ENCODE measurements around the gene ARL3.
"Not testable (repeated sequence)": the region's sequence is repeated elsewhere in the genome, so short reads cannot be mapped to it uniquely, and the experiment has no call there.

The ARL3 gene

GRCh38 chr10:102701796-102702195 is 12.4 kb downstream of the ARL3 start:
- no peak for DNase-seq

DNA sequence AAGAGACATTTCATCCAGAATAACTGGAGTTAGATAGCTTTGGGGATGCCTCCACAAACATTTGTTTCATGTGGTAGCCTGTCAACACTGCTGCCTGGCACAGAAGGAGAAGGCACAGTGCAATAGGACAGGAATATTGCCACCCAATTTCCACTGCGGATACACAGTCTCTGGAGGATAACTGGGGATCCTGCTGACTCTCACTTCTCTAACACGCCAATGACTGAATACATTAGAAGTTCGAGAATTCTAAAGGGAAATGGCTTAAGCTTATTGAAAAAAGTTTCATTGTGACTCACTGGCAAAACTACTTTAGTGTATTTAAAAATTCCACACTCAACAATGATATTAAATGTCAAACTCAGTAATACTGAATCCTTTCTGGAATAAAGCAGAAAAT is 12.9 kb downstream of the ARL3 start:
- no peak for DNase-seq

DNA sequence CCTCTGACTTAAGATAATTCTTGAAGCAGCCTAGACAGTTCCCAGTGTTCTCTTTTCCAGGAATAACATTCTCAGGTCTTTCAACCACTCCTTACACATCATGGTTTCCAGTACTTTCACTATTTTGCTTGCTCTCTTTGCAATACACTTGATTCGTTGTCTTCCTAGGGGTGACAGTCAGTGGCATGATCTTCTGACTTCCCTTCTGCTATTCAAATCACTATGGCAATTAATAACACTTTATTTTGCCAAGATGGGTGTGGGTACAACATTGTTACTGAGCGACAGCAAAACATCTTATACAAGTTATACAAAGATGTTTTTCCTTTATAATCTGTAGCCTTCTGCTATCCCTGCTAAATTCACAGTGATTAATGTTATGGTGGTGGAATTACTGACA is 15.3 kb downstream of the ARL3 start:
- DNase-seq, result no peak

- no peak for DNase-seq
Observed at GRCh38 chr10:102696736-102697135, 17.5 kb downstream of the ARL3 start.

DNA sequence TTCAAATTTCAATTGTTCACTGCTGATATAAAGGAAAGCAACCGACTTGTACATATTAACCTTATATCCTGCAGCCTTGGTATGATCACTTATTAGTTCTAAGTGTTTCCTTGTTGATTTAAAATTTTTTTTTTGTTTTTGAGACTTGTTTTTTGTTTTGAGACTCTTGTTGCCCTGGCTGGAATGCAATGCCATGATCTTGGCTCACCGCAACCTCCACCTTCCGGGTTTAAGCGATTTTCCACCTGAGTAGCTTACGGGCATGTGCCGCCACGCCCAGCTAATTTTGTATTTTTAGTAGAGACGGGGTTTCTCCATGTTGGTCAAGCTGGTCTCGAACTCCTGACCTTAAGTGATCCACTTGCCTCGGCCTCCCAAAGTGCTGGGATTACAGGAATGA is 18.8 kb downstream of the ARL3 start:
- DNase-seq, result not testable (repeated sequence)

DNA sequence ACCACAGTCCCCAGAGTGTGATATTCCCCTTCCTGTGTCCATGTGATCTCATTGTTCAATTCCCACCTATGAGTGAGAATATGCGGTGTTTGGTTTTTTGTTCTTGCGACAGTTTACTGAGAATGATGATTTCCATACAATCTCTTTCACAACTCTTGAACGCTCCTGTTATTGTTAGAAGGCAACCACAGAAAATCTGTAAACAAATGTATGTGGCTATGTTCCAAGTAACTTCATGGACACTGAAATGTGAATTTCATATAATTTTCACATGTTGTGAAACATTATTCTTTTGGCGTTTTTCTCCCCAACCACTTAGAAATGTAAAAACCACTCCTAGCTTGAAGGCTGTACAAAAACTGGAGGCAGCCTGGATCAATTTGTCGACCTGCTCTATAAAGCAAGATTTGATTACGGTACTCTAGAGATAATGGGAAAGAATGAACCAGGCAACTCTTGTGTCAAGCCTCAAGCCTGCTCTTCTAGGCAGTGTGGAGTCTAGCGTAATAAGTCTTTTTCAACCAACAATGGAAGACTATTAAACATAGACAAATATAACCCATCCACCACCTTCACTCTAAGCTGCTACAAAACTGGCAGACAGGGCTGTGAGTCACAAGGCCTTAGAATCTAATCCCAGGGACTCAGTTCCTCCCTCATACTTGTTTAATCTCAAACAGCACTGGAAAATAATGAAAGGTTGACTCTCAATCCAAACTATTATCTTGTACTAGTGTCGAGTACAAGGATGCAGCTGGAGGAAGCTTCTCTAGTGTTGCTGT is 22.7 kb downstream of the ARL3 start:
- DNase-seq, result no peak

DNA sequence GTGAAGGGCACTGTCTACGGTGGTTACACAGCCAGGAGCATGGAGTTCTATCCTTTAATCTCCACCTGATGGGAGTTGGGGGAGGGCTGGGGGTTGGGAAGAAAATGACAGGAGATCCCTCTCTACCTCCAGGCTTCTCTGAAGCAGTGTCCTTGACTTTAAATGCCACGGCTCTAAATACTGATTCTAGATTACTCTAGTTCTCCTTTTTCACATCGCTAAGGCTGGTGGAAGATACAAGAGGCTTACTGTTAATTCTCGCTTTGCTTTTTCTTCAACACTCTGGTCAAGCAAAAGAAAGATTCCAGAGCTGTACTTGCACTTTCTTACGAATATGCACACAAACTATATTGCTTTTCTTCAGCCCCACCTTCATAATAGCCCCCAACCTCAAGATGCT is 30.5 kb downstream of the ARL3 start:
- no peak for DNase-seq

DNA sequence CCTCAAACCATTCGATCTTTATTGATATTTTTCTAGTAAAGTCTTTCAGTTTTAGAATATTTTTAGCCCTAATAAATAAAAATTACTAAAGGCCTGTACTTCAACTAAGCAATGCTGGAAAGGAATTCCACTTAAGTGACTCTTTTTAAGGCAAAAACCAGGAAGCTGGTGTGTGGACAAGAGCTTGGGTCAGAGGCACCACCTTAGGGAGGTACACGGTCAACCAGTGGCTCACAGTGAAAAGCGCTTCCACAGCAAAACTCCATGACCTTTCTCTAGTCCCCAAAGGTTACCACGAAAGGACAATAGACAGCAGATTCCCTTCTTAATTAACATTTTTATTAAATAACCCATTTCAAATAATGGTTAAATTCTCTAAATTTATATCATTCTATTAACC is 31.2 kb downstream of the ARL3 start:
- DNase-seq, result no peak

DNA sequence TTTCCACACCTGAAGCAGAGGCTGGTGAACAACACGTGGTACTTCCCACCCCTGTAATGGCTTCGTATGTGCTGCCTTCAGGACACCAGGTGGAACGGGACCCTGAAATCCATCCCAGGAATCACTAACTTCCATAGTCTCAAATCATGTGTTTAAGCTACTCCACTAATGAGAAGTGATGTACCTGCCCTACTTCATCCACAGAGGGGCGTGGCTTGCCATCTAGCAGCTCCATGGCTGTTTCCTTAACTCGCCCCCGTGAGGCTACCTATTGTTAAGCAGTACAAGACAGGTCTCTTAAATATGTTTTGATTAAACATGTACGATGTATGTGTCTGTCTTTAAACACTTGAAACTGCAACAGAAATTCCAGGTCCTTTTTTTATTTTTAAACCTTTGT is 31.8 kb downstream of the ARL3 start:
- no peak for DNase-seq

DNA sequence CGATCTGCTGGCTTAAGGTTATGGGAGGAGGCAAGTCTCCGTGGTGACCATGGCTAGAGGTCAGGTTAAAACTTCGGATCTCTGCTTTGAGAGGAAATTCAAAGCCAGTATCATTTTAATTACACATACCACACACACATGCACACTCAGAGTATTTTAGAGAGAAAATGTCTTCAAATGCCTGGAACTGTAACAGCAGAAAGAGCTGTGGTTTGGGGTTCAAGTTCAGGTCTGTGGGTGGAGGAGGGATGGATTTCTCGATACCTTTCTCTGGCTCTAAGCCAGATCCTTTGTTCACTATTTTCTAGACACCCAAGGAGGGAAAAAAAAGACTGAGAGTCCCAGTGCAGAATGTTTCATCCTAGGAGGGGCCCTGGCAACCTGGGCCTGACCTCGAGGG is 32.5 kb downstream of the ARL3 start:
- DNase-seq, result no peak

DNA sequence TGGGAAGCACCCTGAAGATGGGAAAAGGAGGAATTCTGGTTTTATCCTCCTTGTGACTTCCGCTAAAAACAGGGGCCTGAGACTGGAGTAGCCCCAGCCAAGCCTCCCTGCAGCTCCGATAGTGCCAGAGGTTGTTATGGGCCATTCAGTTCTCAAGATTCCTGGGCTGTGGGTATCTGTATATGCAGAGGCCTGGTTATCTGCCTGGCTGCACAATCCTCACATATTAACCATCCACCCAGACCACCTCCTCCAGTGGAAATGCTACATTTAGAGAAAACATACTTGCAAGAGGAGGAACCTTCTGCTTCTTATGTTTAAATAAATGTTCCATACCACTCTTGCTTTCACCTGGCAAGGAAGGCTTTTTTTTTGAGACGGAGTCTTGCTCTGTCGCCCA is 34.6 kb downstream of the ARL3 start:
- DNase-seq, result no peak

DNA sequence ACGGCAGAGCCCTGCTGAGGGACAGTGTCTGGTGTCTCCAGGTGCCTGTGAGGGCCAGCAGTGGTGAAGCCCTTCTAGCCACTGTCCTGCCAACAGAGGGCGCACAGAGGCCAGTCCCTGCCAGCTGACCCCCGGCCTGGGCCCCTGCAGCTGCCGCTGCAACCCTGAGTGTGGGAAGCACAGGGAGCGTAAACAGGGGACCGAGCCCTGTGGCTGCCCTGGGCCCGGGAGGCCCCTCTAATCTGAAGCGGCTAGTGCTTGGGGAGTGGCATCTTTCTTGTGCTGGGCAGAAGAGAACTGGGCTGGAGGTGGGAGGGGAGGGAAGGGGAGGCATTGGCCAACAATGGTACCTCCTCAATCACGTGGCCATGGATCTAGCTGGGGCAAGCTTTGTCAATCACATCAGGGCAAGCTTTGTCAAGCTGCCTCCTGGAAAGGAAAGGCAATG is 35.3 kb downstream of the ARL3 start:
- peak; percentile 44 for DNase-seq

GRCh38 chr10:102678068-102678400 is 36.2 kb downstream of the ARL3 start:
- DNase-seq, result no peak

DNA sequence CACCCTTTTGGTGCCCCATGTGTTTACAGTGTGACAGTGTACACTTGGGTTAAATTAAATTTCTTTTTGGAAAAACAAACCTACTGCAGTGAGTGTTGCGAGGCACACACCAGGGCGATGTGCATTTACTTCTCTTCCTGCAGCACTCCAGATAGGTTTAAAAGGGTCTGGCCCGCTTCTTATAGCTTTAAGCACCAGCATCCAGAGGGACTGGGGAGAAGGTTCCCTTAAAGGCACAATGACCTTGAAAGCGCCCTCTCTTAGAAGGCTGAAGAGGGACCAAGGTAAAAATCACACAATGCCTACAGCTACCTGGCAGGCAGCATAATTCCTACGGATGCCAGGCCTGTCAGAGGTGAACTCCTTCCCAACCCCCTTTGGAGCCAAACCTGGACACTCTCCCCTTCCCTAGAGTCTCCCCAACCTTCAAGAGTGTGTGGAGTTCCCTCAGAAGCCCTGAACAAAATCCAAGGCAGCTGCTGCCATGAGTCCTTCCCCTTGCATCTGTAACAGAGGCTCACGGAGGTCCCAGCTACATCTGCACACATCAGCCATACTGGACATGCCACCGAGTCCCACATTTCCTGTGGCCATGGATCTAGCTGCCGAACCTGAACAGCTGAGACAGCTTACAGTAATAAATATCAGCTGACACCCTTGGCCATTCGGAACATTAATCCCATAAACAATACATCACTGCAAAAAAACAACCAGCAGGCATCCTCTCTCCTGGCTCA is 36.7 kb downstream of the ARL3 start:
- DNase-seq, result no peak

DNA sequence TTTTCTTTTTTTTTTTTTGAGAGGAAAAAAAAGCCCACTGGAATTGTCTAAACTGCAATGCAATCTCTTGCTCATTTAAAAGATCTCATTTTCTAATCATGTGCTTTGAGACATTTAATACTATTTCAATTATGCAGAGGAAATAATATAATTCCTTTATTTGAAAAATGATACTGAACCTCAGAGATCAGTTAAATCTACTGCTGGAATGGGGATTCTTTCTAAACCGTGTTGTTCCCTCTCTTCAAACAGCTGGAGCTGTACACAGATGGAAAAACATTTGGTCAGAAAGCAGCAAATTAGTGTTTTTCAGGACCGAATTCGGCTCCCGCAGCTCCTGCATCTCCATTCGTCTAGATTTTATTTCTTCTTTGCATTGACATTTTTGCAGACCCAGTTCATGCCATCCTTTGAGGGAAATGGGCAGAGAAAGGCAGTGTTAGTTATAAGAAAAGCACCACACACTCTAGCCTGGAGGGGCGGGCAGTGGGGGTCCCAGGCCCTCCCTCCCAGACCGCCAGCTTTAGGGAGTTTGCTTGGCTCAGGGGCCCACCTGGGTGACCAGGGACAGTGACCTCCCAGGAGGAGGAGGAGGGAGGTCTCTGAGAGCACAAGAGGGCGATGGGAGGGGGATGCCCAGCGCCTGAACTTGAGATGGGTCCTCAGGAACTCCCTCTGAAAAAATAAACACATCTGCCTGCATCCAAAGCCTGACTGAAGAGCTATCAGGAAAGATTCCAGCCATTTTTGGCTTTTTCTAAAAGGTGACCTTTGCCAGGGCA is 37.5 kb downstream of the ARL3 start:
- DNase-seq, result no peak

GRCh38 chr10:102675666-102676533 is 38.3 kb downstream of the ARL3 start:
- no peak for DNase-seq

DNA sequence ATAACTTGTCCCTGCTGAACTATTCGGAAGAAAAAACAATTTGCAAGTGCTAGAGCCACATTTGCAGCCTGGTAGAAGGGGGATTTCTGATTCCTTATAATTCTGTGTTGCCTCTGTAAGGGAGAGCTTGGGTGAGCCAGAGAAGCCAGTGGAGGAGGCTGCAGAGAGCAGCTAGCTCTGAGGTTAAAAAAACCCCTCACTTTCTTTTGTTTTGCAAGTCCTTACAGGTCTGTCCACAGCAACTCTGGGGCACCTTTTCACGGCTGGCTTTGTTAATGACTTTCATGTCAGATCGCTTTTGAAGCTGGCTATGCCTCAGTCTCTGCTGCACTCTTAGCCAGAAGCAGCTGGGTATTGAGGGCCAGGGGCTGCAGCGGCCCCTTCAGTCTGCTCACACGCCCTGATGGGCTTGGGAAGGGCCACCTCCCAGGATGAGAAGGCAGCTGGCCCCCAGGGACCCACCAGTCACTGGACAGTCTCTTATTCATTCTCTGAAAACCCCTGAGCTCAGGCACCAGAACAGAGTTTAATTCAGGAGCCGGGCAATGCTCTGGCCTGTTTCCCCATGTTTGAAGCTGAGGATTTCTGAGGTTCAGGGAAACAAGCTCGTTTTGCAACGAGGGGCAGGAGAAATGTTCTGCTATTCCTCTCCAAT is 39.1 kb downstream of the ARL3 start:
- no peak for DNase-seq

DNA sequence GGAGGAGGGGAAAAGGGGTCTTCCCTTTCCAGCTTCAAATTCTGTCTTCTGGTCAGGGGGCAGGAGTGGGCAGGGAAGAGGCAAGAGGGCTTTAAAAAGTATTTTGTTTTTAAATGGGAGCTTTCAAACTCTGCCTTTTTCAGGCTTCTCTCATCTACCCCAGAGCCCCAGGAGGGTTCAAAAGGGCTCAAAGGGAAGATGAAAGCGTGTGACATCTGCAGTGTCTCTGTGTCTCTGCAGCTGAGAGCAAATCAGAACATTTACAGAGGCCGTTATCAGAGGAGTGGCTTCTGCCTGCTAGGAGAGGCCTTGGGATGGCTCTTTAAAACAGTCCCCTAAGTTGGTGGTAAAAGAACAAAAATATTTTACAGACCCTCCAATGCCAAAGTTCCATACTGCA is 39.6 kb downstream of the ARL3 start:
- DNase-seq, result no peak

GRCh38 chr10:102673819-102674511 is 40.2 kb downstream of the ARL3 start:
- DNase-seq, result peak; percentile 13

GRCh38 chr10:102673236-102673818 is 40.9 kb downstream of the ARL3 start:
- no peak for DNase-seq

GRCh38 chr10:102670871-102671434 is 43.2 kb downstream of the ARL3 start:
- DNase-seq, result no peak
